ENCODE measurements around the gene PLVAP.

- no peak for TF ChIP-seq POLR2A (IDR thresholded peaks at IDR 0.05)
- TF ChIP-seq CTCF (IDR thresholded peaks at IDR 0.05): no peak
These were observed 42.0 kb upstream of the PLVAP start for GRCh38 chr19:17419154-17419620.
